ENCODE data around the gene PDGFD.

- TF ChIP-seq CTCF (IDR thresholded peaks at IDR 0.05) (no peak), POLR2A (IDR thresholded peaks at IDR 0.05) (no peak)
Observed at GRCh38 chr11:103867481-103867880, 296.5 kb downstream of the PDGFD start.

All from thyroid gland (tissue), 4 donors.